Astrocyte (in vitro differentiated cells and primary cell): ENCODE data around the gene COMT. TPM values are rescaled to one million over a fixed set of nuclear protein-coding genes. Genes with fewer than 3 reads are reported as not detected.

Source experiments
- DNase-seq: peaks from one replicate; pipeline ENCODE4 v3.0.0-alpha.2; 2010; ENCODE audit warnings: low read depth
- FAIRE-seq: peaks from 2 replicates; lab custom pipeline; 2011; peaks lifted over from hg19 to GRCh38; lab: Jason Lieb, UNC
- H2AFZ ChIP-seq: 2 replicates; pipeline ENCODE4 v1.6.0; 2012; ENCODE audit warnings: low read depth, low read length, inconsistent platforms
- H3K27ac ChIP-seq: 2 replicates; pipeline ENCODE4 v1.5.1; 2011; ENCODE audit warnings: low read depth, low read length, inconsistent platforms
- H3K27me3 ChIP-seq: 2 replicates; pipeline ENCODE4 v1.6.0; 2011; ENCODE audit warnings: low read length, inconsistent platforms; ENCODE audit not compliant: insufficient read depth
- H3K36me3 ChIP-seq: 2 replicates; pipeline ENCODE4 v1.5.1; 2011; ENCODE audit warnings: low read length, inconsistent platforms; ENCODE audit not compliant: insufficient read depth
- H3K4me1 ChIP-seq: 2 replicates; pipeline ENCODE4 v1.5.1; 2011; ENCODE audit warnings: low read length, inconsistent platforms; ENCODE audit not compliant: insufficient read depth
- H3K4me2 ChIP-seq: 2 replicates; pipeline ENCODE4 v1.6.0; 2012; ENCODE audit warnings: low read length, inconsistent platforms
- H3K4me3 ChIP-seq: 2 replicates; pipeline ENCODE4 v1.5.1; 2011; ENCODE audit warnings: low read depth, mild to moderate bottlenecking, low read length, inconsistent platforms; ENCODE audit not compliant: insufficient read depth
- H3K79me2 ChIP-seq: 2 replicates; pipeline ENCODE4 v1.6.0; 2012; ENCODE audit warnings: mild to moderate bottlenecking, low read length, inconsistent platforms; ENCODE audit not compliant: insufficient read depth
- H3K9ac ChIP-seq: 2 replicates; pipeline ENCODE4 v1.6.0; 2012; ENCODE audit warnings: mild to moderate bottlenecking, low read length, inconsistent platforms
- H3K9me3 ChIP-seq: 2 replicates; pipeline ENCODE4 v1.5.1; 2012; ENCODE audit warnings: low read depth, mild to moderate bottlenecking, low read length, inconsistent platforms; ENCODE audit not compliant: insufficient read depth
- H4K20me1 ChIP-seq: 2 replicates; pipeline ENCODE4 v1.6.0; 2012; ENCODE audit warnings: low read length, inconsistent platforms; ENCODE audit not compliant: insufficient read depth
- H3K27ac Mint-ChIP-seq: one replicate; pipeline ENCODE4 v1.8.0; 2021; ENCODE audit warnings: mild to moderate bottlenecking, mixed read lengths; ENCODE audit not compliant: unreplicated experiment
- H3K27me3 Mint-ChIP-seq: one replicate; pipeline ENCODE4 v1.8.0; 2021; ENCODE audit warnings: low read depth, mixed read lengths; ENCODE audit not compliant: unreplicated experiment
- H3K36me3 Mint-ChIP-seq: one replicate; pipeline ENCODE4 v1.8.0; 2021; ENCODE audit warnings: low read depth, mixed read lengths; ENCODE audit not compliant: unreplicated experiment
- H3K4me1 Mint-ChIP-seq: one replicate; pipeline ENCODE4 v1.8.0; 2021; ENCODE audit warnings: low read depth, mixed read lengths; ENCODE audit not compliant: unreplicated experiment
- H3K4me3 Mint-ChIP-seq: one replicate; pipeline ENCODE4 v1.8.0; 2021; ENCODE audit warnings: mild to moderate bottlenecking, moderate library complexity, mixed read lengths; ENCODE audit not compliant: unreplicated experiment
- H3K9me3 Mint-ChIP-seq: one replicate; pipeline ENCODE4 v1.8.0; 2021; ENCODE audit warnings: mild to moderate bottlenecking, mixed read lengths; ENCODE audit not compliant: unreplicated experiment
- CTCF ChIP-seq: IDR thresholded peaks from 2 replicates; pipeline ENCODE4 v1.5.1; 2011; ENCODE audit warnings: low read depth, mild to moderate bottlenecking, inconsistent platforms, low read length, moderate library complexity; ENCODE audit not compliant: insufficient read depth
- EZH2 ChIP-seq: IDR thresholded peaks from 2 replicates; pipeline ENCODE4 v1.6.1; 2012; ENCODE audit warnings: mild to moderate bottlenecking, low read length, inconsistent platforms; ENCODE audit not compliant: insufficient read depth
- total RNA-seq: library from RNA; stranded (reverse); gene quantifications from 2 replicates; pipeline ENCODE4 v1.2.1, GENCODE V29; 2021

Gene COMT
- total RNA-seq, 1 donor from 2014 or later: 116 TPM

DNA sequence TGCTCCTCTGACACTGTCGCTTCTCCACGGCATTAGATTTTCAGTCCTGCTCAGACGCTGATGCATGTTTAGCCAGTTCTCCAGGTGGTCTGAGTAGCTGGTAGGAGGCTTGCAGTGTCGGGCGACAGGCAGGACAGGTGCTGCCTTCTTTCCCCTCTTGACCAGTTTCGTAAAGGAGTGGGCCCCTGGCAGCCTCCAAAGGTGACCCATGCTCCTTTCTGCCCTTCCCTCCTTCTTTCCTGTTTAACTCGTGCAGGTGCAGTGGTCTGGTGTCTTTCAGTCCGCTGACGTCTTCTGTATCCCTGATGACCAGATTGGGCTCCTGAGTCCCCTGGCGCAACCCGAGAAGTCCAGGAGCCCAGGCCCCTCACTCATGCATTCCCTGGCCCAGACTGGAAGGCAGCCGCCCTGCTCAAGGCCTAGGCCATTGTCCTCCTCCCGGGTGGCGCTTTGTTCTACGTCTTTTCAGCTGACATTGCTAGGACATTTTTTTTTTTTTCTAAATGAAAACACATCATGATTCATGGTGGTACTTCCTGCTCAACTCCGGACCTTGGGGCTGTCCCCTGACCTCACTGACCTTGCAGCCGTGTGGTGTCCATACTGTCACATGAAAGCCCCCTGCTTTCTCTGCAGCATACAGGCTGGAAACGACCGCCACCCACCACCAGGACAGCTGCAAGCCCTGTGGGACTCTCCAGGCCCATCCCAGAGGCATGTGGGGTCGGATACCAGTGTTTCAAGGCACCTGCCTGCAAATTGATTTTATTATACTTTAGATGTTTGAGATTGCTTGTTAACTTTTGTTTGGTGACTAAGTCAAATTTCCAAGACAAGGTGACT is 25.6 kb downstream of the COMT start:
- no peak for TF ChIP-seq EZH2
- no peak for TF ChIP-seq CTCF
- no peaks in the 10 kb centered on the region for H3K9me3 Mint-ChIP-seq
- H4K20me1 ChIP-seq: peaks cover 50% of the 10 kb centered on the region
- no peak overlapping the region for H3K4me3 Mint-ChIP-seq
- peaks cover 4% of the 10 kb centered on the region for H3K4me1 Mint-ChIP-seq
- H3K9me3 ChIP-seq: no peaks in the 10 kb centered on the region
- H3K36me3 Mint-ChIP-seq: peaks cover 8% of the 10 kb centered on the region
- H3K36me3 ChIP-seq: peaks cover 5% of the 10 kb centered on the region
- FAIRE-seq: no peak
- no peak overlapping the region for H3K27ac Mint-ChIP-seq
- H3K27me3 ChIP-seq: no peaks in the 10 kb centered on the region
- H3K9ac ChIP-seq: no peak overlapping the region
- no peak overlapping the region for H3K4me2 ChIP-seq
- H2AFZ ChIP-seq: no peak overlapping the region
- no peaks in the 10 kb centered on the region for H3K27me3 Mint-ChIP-seq
- H3K4me1 ChIP-seq: peaks cover 16% of the 10 kb centered on the region
- no peak for DNase-seq
- no peak overlapping the region for H3K27ac ChIP-seq
- H3K4me3 ChIP-seq: no peak overlapping the region
- no peaks in the 10 kb centered on the region for H3K79me2 ChIP-seq

DNA sequence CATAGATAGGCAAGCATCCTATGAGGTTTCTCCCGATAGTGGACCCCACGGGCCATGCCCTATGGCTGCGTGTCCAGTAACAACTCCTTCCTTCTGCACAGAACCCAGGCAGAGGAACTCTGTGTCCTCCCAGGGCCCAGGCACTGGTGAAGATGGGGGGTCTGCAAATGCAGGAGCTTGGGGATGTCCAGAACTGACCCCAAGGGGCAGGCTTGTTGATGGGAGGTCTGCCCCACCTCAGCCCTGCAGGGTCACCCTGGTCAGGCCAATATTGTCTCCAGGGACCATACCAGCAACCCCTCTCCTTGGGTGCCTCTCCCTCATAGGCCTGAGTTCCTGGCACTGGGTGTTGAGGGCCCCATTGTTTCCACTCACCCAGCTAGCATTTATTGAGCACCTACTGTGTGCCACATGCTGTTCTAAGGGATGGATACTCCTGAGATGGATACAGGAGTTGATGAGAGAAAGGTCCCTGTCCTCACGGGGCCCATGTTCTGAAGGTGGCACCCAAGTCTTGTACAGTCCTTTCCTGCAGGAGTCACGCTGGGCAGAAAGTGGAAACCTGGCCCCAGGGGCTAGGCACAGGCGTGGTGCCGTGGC is 26.4 kb downstream of the COMT start:
- TF ChIP-seq CTCF (no peak), EZH2 (no peak)
- Histone ChIP-seq H4K20me1 (peaks cover 44% of the 10 kb centered on the region), H3K27ac (no peak overlapping the region), H3K79me2 (no peaks in the 10 kb centered on the region), H3K4me2 (no peak overlapping the region), H3K9ac (no peak overlapping the region), H3K36me3 (peaks cover 5% of the 10 kb centered on the region), H2AFZ (no peak overlapping the region), H3K4me3 (no peak overlapping the region), H3K9me3 (no peaks in the 10 kb centered on the region), H3K4me1 (peaks cover 7% of the 10 kb centered on the region), H3K27me3 (no peaks in the 10 kb centered on the region)
- DNase-seq: no peak
- no peak overlapping the region for H3K27ac Mint-ChIP-seq
- no peak overlapping the region for H3K4me3 Mint-ChIP-seq
- H3K4me1 Mint-ChIP-seq: peaks cover 2% of the 10 kb centered on the region
- no peak for FAIRE-seq
- no peaks in the 10 kb centered on the region for H3K9me3 Mint-ChIP-seq
- peaks cover 8% of the 10 kb centered on the region for H3K36me3 Mint-ChIP-seq
- H3K27me3 Mint-ChIP-seq: no peaks in the 10 kb centered on the region

DNA sequence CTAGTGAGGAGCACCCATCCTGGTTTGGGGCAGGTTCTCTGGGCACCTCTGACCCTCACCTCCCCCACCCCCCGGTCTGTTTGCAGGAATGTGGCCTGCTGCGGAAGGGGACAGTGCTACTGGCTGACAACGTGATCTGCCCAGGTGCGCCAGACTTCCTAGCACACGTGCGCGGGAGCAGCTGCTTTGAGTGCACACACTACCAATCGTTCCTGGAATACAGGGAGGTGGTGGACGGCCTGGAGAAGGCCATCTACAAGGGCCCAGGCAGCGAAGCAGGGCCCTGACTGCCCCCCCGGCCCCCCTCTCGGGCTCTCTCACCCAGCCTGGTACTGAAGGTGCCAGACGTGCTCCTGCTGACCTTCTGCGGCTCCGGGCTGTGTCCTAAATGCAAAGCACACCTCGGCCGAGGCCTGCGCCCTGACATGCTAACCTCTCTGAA is 26.9 kb downstream of the COMT start:
- Histone ChIP-seq H3K4me1 (peaks cover 2% of the 10 kb centered on the region), H3K36me3 (peaks cover 5% of the 10 kb centered on the region), H4K20me1 (peaks cover 43% of the 10 kb centered on the region), H3K4me2 (no peak overlapping the region), H3K4me3 (no peak overlapping the region), H3K27ac (no peak overlapping the region), H2AFZ (no peak overlapping the region), H3K9me3 (no peaks in the 10 kb centered on the region), H3K9ac (no peak overlapping the region), H3K27me3 (no peaks in the 10 kb centered on the region), H3K79me2 (no peaks in the 10 kb centered on the region)
- TF ChIP-seq CTCF (no peak), EZH2 (no peak)
- H3K9me3 Mint-ChIP-seq: no peaks in the 10 kb centered on the region
- H3K4me1 Mint-ChIP-seq: peaks cover 2% of the 10 kb centered on the region
- H3K36me3 Mint-ChIP-seq: peaks cover 8% of the 10 kb centered on the region
- no peaks in the 10 kb centered on the region for H3K27me3 Mint-ChIP-seq
- FAIRE-seq (no peak), DNase-seq (no peak)
- no peak overlapping the region for H3K27ac Mint-ChIP-seq
- no peak overlapping the region for H3K4me3 Mint-ChIP-seq
